NCI-H2171 (cell line): ENCODE results near the gene HOXA11.

Source experiments
- DNase-seq: peaks from one replicate; lab custom pipeline; 2025; lab: John Stamatoyannopoulos, UW

The HOXA11 gene

GRCh38 chr7:27185013-27185853 lies at the start of gene HOXA11:
Gene HOXA11 (minus strand): TSS chr7:27185232. CDS start chr7:27185144, 88 bp downstream.
- peak; percentile 67 for DNase-seq

GRCh38 chr7:27229448-27229847 lies 44.4 kb upstream of the HOXA11 start:
- DNase-seq = no peak

DNA sequence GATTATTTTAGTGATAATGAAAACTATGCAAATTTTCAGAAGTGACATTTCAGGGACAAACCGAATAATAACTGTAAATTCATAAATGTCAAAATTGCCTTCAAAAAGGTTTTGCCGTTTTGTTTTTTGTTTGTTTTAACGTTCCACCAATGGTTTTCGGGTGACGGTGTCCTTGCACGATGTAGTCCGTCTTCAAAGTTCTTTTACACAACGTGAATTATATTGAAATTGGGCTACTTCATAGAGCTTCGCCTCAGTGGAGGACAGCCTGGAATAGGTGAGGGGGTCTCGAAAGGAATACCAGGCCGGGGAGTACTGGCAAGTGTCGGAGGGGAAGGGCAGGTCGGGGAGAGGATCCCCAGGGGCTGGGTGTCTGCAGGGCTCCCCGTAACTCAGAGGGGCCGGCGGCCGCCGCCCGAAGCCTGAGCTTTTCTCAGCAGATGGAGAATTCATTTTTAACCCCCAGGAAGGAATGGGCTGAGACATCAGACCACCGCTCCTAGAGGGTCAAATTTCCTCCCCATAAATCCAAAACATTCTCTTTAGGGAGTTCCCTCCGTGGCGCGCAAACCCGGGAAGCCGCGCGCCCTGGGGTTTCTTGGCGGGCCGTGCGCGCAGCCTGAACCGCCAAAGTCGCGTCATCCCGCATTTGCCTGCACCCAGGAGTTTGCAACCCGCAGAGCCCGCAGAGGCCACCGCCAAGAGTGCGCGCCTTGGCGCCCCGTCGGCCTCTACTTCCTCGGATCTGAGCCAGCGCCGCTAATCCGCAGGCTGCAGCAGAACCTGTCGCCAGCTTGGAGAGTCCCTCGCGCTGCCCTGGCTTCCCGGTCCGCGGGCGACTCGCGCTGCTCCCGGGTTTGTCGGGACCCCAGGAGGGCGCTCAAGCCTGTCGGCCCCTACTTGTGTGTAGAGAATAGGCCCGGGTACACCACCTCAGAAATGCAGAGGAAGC lies 40.2 kb upstream of the HOXA11 start:
- no peak for DNase-seq

DNA sequence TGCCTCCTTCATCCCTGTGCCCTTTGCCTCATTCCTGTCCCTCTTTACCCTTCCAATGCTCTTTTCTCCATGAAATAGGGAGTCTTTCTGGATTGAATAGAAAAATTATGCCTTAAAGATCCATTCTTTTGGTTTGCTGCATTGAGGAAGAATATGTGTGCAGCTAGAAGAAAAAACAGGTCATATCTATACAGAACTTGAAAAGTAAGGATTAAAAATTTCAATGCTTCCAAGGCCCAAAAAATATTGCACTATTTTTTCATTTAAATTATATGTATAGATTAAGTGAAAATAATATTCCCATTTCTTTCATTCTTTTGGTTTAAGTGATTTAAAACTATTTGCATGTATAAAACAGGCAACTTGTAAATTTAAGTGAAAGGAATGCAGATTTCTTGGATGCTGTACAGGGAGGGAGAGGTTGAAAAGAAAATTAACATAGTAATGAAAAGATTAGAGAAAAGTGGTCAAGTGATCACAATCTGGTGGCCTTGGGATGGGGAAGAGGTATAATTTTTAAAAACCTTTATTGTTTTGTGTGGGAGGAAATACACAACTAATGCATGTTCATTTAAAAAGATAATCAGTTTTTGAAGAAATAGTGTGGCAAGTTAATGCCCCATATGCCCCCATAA lies 39.0 kb upstream of the HOXA11 start:
- no peak for DNase-seq

GRCh38 chr7:27221201-27221797 lies 36.3 kb upstream of the HOXA11 start:
- no peak for DNase-seq

- DNase-seq = no peak
These were observed 35.5 kb upstream of the HOXA11 start for GRCh38 chr7:27220440-27220955.

- DNase-seq = no peak
These were observed 34.8 kb upstream of the HOXA11 start for GRCh38 chr7:27219821-27220220.

DNA sequence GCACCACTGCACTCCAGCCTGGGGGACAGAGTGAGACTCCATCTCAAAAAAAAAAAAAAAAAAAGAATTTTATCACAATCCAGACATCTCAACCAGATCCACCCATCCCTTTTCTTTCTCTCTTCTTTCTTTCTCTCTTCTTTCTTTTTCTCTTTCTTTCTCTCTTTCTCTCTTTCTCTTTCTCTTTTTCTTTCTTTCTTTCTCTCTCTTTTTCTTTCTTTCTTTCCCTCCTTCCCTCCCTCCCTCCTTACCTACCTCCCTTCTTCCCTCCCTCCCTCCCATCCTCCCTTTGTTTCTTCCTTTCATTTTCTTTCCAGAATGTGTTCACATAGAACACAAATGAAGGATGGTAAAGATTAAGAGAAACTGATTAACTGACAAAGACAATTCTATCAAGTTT lies 32.9 kb upstream of the HOXA11 start:
- no peak for DNase-seq

DNA sequence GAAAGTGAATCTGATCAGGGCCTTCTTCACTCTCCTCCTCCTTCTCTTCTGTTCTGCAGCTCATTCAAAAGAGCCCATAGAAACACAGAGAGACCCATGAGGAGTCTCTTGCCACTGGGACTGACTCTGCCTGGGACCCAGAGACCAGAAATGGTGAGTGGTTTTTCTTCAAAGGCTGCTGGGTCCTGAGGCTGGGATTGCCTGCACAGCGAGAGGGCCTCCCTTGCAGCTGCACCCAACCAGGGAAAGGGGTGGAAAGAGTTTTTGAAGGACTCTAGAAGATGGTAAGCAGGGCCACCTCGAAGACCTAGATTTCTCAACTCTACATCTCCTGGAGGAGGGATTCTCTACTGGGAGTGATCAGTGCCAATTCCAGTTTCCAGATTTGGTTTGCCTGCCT lies 30.3 kb upstream of the HOXA11 start:
- no peak for DNase-seq

DNA sequence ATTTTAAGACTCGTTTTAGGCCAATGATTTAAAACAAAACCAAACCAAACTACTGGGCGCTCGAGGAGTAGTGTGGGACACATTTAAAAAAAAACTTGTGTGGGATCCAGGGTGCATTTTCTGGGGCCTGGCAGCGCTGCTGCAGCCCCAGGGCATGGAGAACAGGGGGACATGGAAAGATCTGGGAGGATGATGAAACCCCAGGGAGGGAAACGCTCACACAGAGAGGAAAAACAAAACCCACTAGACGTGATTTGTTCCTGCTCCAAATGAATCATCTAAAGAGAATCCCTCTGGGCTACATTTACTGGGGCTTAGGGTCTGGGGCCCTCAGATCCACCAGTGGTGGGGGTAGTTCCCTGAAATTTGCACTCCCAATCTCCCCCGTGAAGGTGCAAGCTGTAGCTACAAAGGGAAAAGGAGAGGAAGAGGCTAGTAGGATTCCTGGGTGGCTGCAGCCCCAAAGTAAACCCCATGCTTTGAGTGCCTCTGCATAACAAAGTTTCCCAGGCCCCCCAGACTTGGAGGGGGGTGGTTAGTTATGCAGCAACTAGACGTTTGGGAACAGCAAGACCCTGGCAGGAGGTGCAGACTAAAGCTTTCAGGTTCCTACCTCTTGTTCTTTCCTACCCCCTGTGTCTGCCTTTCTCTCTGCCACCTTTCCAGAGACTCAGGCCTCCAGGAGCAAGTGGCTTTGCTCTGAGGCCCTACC lies 29.4 kb upstream of the HOXA11 start:
- DNase-seq = no peak

DNA sequence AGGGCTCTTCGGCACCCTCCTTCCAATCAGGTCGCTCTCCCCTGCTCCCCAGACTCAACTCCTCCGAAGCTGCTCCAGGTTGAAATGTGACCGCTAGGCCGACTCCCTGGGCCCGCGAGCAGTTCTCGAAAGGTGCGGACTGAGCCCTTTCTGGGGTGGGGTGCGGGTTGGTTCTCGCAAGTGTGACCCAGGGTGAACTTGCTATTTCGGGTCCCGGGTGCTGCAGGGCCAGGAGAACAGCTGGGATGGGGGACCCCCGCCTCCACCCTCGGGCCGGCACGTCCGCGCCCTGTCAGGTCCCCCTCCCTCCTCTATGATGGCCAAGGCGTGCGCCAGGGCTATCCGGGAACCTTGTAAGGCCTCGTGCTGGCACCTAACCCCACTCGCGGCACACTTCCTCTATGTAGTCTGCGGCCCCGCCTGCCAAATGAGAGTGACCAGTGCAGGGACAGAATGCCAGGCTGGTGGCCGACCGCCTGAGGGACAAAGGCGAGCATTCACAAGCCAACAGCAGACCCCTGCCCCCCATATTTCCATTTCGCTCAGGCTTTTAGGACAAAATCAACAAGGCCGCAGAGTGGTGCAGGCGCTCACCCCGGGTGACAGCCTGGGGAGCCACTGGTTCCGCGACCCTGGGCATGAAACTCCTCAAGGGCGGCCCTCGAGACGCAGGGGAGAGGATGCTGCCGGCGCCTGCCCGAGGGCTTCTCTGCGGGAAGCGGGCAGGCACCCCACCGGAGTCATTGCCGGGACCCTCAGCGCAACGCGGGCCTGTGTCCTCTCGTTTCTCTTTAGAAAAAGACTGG lies 28.6 kb upstream of the HOXA11 start:
- DNase-seq = no peak

DNA sequence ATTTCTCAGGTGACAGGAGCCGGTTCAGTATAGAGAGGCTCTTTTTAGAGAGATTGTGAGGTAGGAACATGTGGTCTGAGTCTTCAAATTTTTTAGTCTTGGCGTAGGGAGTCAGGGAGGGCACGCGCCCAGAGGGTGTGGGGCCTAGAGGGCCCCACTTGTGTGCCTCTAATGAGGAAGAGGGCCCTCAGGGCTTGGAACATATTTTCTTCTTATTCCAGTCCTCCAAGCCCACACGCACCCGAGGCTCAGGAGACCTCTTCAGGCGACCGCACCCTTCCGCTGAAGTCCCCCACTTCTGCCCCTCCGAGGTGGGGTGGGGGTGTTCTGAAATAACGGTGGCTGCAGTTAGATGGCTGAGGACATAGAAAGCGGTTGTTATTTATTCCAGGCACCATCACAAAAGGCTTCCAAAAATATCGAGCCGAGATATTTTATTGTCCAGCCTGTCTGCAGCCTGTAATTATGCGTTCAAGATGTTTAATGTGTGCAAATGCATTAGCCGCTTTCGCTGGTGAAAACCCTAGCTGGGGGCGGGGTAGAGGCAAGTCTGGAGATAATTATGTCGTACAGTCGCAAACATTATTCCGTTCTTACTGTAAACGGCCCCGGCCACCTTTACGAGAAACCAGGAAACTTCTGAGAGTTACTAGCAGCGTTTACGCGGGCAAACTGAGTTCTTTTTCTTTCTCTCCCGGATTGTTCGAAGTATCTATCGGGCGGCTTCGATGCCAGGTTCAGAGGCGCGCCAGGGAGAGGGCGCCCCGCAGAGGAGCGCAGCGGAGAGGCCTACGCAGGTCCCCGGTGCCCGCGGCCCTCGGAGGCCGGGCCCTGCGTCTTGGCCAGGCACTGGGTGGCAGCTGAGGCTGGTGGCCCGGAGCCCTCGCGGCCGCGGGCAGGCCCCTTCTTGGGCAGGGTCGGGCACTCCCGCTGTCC lies 27.7 kb upstream of the HOXA11 start:
- no peak for DNase-seq

DNA sequence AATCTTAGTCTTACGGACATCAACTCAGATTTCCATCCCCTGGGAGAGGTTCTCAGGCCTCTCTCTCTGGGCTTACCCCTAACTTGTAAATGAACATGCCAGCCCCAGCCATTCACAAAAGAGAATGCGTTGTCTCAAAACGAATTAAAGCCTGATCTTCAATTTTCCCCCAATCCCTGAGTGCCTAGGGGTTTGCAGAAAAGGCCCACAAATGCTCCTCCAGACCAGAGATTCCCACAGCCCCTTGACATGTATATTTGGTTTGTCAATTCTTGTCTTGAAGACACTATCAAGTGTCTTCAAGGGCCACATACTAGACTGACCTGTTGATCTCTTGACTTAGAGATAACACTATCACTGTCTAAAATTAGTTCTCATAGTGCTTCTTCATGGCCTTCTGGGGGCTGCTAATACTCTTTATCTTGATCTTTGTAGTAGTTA lies 26.8 kb upstream of the HOXA11 start:
- DNase-seq = no peak

- DNase-seq = no peak
These were observed 26.0 kb upstream of the HOXA11 start for GRCh38 chr7:27211084-27211446.

DNA sequence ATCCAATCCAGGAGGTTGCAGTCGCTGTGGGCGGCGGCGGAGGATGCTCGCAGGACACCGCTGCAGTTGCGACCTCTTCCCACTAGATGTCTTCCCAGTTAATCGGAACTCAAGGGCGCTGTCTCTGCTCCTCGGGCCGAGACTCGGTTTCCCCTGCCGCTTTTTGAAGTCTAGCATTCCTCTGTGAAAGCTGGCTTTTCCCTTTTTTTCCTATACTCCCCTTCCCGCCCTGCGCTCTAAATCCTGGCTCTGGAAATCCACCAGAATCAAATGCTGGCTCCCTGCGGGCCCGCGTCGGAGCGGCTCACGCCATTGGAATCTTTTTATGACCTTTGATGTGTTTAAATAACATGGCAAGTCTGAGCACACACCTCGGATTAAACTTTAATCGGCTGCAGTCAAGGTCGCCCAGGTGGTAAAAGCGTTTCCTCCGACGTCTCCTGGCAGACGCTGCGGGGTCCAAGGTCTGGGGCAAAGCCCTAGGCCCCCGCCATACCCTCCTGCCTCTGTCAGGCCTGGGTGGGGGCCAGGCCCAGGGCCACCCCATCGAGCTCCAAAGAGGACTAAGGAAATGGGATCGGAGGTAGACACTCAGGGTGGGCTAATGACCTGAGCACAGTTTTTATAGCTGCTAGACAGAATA lies 25.5 kb upstream of the HOXA11 start:
- DNase-seq = no peak

DNA sequence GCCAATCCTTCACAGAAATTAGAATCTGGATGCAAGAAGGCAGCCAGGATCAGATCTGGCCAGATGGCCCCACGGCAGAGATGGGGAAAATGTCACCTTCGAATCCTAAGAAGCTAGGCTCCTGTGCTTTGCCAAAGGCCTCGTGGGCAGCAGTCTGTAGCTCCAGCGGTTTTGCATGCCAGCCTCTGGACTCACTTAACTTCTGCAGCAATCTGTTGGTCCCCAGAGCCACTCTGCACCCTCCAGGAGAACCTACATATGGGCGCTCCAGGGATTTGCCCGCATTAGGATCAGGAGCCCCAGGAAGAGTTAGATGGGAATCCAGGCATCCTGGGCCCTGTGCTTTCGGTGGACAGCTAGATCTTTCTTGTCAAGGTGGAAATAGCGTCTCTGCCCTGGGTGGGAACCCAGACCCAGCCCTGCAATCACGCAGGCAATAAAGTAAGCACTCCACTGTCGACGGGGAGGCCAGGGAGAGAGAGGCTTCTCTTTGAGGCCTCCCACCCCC lies 25.0 kb upstream of the HOXA11 start:
- no peak for DNase-seq

DNA sequence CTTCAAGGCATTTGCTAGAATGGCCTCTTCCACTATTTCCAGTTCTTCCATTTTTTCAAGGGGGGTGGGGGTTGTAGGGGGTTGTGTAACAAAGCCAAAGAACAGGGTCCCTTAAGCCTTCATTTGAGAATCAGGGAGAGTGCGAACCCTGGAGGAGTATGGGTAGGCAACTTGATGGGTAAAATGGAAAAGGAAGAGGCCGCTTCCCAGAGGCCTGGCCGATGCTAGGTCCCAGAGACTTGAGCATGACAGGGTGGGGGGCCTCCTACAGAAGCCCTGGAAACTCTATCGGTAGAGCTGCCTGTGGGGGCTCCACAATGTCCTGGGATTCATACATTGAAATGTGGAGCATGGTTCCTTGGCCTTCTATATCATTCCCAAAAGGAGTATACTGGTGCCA lies 24.0 kb upstream of the HOXA11 start:
- DNase-seq = no peak

DNA sequence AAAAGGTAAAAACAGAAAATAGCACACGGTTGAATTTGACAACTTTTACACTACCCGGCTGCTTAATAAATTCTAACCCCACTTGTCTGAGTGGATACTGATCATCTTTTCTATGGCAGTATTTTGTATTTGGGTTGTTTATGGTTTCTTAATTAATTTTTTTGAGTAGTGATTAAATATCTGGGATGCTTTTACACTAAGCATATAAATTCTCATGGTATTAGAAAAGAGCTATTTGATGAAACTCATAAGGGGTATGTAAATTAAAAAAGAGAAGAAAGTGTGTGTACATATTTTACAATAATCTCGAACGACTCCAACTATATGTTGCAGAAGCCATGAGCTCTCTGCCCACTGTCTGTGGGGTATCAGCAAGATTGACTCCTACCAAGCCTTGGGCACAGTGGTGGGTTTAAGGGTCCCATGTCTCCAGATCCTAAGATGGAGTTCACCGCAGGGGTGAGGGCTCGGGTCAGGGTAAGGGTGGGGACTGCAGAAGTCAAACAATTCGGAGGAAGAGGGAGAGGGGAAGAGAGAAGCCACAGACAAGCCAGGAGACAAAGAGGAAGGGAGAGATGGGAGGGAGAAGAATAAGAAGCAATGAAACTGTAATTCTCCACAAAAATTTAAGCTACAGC lies 22.4 kb upstream of the HOXA11 start:
- no peak for DNase-seq
